AG10803 (cell line): Measurements from ENCODE around the gene ZBED5.

Experiments used
- DNase-seq: peaks from one replicate; pipeline ENCODE4 v3.0.0; 2010; ENCODE audit warnings: low read depth
- H3K4me3 ChIP-seq: 2 replicates; pipeline ENCODE4 v1.5.1; 2011; ENCODE audit warnings: mild to moderate bottlenecking, low read length, control low read depth
- CTCF ChIP-seq: conservative IDR thresholded peaks from 2 replicates; pipeline ENCODE4 v1.5.1; 2011; ENCODE audit warnings: mild to moderate bottlenecking, low read length, control low read depth, inconsistent platforms

ZBED5 gene

GRCh38 chr11:10857709-10858438 is at the start of gene ZBED5:
ZBED5 (minus strand) TSS chr11:10858053; CDS start chr11:10854945, 3,108 bp downstream.
- DNase-seq: peak; percentile 97
- peak within 1 kb of the TSS; percentile 97 for H3K4me3 ChIP-seq
- TF ChIP-seq CTCF: no peak

- TF ChIP-seq CTCF: peak; percentile 39
- DNase-seq: peak; percentile 87
- H3K4me3 ChIP-seq: no peak overlapping the region
These were observed 48.7 kb upstream of the ZBED5 start for GRCh38 chr11:10906521-10906920.

- H3K4me3 ChIP-seq: no peak overlapping the region
- TF ChIP-seq CTCF: no peak
- no peak for DNase-seq
These were observed 44.6 kb upstream of the ZBED5 start for GRCh38 chr11:10902301-10903063.

GRCh38 chr11:10900681-10901415 is 43.0 kb upstream of the ZBED5 start:
- TF ChIP-seq CTCF: no peak
- peak; percentile 37 for DNase-seq
- H3K4me3 ChIP-seq: peak overlapping the region; percentile 14

GRCh38 chr11:10899121-10899830 is 41.4 kb upstream of the ZBED5 start:
- no peak for DNase-seq
- no peak for TF ChIP-seq CTCF
- H3K4me3 ChIP-seq: peak overlapping the region; percentile 23

GRCh38 chr11:10898763-10899025 is 40.8 kb upstream of the ZBED5 start:
- H3K4me3 ChIP-seq: no peak overlapping the region
- DNase-seq: no peak
- TF ChIP-seq CTCF: no peak
